Esophagus squamous epithelium (tissue), 4 donors: ENCODE results near the gene MRPS24.

Source experiments
- POLR2A ChIP-seq, 4 donors: fragments of 450-650 bp; IDR thresholded peaks; one replicate each; pipeline ENCODE4 v1.6.1; 2017; ENCODE audit warnings: antibody characterized with exemption in 4 of 4, mild to moderate bottlenecking in 4 of 4, moderate library complexity in 3 of 4
- TF ChIP-seq, protein P1 (sequence below), 6 experiments: fragments of 450-650 bp in 4 of 6; fragments of 200-600 bp in 2 of 6; sonication (generic) in 2 of 6; IDR thresholded peaks; one replicate each; pipeline ENCODE4 v1.5.1; 2016 to 2019; ENCODE audit warnings: antibody characterized with exemption in 6 of 6, mild to moderate bottlenecking in 4 of 6, moderate library complexity in 4 of 6

- TF ChIP-seq, protein P1, sequence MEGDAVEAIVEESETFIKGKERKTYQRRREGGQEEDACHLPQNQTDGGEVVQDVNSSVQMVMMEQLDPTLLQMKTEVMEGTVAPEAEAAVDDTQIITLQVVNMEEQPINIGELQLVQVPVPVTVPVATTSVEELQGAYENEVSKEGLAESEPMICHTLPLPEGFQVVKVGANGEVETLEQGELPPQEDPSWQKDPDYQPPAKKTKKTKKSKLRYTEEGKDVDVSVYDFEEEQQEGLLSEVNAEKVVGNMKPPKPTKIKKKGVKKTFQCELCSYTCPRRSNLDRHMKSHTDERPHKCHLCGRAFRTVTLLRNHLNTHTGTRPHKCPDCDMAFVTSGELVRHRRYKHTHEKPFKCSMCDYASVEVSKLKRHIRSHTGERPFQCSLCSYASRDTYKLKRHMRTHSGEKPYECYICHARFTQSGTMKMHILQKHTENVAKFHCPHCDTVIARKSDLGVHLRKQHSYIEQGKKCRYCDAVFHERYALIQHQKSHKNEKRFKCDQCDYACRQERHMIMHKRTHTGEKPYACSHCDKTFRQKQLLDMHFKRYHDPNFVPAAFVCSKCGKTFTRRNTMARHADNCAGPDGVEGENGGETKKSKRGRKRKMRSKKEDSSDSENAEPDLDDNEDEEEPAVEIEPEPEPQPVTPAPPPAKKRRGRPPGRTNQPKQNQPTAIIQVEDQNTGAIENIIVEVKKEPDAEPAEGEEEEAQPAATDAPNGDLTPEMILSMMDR (IDR thresholded peaks at IDR 0.05): no peak
- TF ChIP-seq POLR2A (IDR thresholded peaks at IDR 0.05): no peak
These were observed 44.4 kb downstream of the MRPS24 start for GRCh38 chr7:43824963-43825362.
